ENCODE results near the gene NRXN3.

- TF ChIP-seq CTCF (optimal IDR thresholded peaks at IDR 0.05 in 1 of 3, IDR thresholded peaks at IDR 0.05 in 1 of 3, conservative IDR thresholded peaks at IDR 0.05 in 1 of 3; ENCODE audit: extremely low read depth in 1 of 3, insufficient read depth in 2 of 3, low read length in 3 of 3) (no peak), EZH2 (IDR thresholded peaks at IDR 0.05; ENCODE audit: low read length) (no peak)
These were observed 1523.8 kb downstream of the NRXN3 start for GRCh38 chr14:79693935-79694334.
